ENCODE data around the gene NTN1.

GRCh38 chr17:8975091-8975725 lies 46.1 kb upstream of the NTN1 start:
- TF ChIP-seq CTCF (IDR thresholded peaks at IDR 0.05; ENCODE audit: poor library complexity, severe bottlenecking), result no peak
- no peak for TF ChIP-seq EZH2 (IDR thresholded peaks at IDR 0.05; ENCODE audit: borderline replicate concordance, insufficient read depth, low read length, poor library complexity, severe bottlenecking)
- no peak for TF ChIP-seq POLR2AphosphoS5 (IDR thresholded peaks at IDR 0.05)
- TF ChIP-seq RAD21 (conservative IDR thresholded peaks at IDR 0.05), result no peak
- no peak for TF ChIP-seq REST (IDR thresholded peaks at IDR 0.05; ENCODE audit: borderline replicate concordance)
- TF ChIP-seq TAF1 (IDR thresholded peaks at IDR 0.05; ENCODE audit: low read depth), result no peak

Measured in neural cell (in vitro differentiated cells).